T47D (cell line): ENCODE data around the gene MIEF1.
"Not testable (repeated sequence)": the region's sequence is repeated elsewhere in the genome, so short reads cannot be mapped to it uniquely, and the experiment has no call there.

Experiments
- DNase-seq, 2 experiments: peaks; one replicate each; pipeline versions ENCODE4 v3.0.0 to v3.0.0-alpha.2; 2011 to 2012; ENCODE audit warnings: low read depth in 1 of 2, low spot score in 1 of 2
- JUND ChIP-seq: IDR thresholded peaks from 2 replicates; pipeline ENCODE4 v1.6.1; 2012; ENCODE audit warnings: low read depth
- in situ Hi-C: cut with HindIII; loops from 2 replicates; pipeline ENCODE4 v1.10.0; 2016; ENCODE audit warnings: low sequenced_read_pairs, low pct_unique_long_range_greater_than_20kb

The MIEF1 gene

DNA sequence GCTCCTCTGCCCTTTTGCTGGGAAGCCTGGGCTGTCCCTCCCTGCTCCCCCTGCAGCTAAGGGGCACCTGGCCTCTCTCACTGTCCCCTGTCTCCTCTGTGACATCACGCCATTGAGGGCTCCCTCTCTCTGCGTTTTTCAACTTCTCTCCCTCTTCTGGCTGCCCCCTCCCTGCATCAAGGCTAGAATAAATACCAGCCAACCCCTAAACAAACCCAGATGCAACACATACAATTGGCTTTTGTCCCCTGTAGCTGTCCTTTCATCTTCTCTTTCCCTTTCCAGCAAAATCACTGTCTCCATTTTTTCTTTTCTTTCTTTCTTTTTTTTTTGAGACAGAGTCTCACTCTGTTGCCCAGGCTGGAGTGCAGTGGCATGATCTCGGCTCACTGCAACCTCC lies 3.3 kb upstream of the MIEF1 start:
- no peak for DNase-seq
- in situ Hi-C loops: no loop called here
- no peak for TF ChIP-seq JUND

- DNase-seq: no peak
These were observed 2.0 kb upstream of the MIEF1 start for GRCh38 chr22:39500101-39500500.

GRCh38 chr22:39501644-39502108 lies 414 bp upstream of the MIEF1 start:
- no peak for DNase-seq
- in situ Hi-C loops: no loop called here
- TF ChIP-seq JUND: no peak

More at GRCh38 chr22:39500101-39500500, 2.0 kb upstream of the MIEF1 start:
- in situ Hi-C loops: no loop called here
- TF ChIP-seq JUND: no peak

- no peak for DNase-seq
- TF ChIP-seq JUND: no peak
- in situ Hi-C loops: no loop called here
These were observed 809 bp downstream of the MIEF1 start for GRCh38 chr22:39502789-39503409.

DNA sequence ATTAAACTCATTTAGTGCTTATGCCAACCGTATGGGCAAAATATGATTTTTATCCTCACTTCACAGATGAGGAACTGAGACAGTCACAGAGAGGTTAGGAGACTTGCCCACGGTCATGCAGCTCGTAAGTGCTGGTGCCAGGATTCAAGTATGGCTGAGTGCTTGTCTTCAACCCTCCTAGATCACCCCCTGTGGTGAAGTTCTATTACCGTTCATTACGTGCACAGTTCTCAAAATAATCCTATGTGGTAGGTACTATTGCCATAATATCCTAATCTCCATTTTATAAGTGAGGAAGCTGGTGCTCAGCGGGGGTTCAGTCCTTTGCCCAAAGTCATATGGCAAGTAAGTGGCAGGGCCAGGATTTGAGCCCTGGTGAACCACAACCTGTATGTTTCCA lies 1.5 kb downstream of the MIEF1 start:
- no peak for TF ChIP-seq JUND
- no peak for DNase-seq
- in situ Hi-C loops: no loop called here

DNA sequence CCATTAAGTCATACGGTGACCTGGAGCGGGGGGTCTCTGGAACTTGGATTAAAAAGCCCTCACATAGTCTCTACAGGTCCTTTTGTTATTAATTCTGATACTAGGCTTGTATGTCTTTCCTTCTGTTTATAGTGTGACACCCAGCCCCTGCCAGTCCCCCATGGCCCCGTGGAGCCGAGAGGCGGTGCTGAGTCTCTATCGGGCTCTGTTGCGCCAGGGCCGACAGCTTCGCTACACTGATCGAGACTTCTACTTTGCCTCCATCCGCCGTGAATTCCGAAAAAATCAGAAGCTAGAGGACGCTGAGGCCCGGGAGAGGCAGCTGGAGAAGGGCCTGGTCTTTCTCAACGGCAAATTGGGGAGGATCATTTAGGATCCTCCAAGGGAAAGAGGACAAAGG lies 2.0 kb downstream of the MIEF1 start:
- DNase-seq: no peak
- in situ Hi-C loops: no loop called here
- no peak for TF ChIP-seq JUND

DNA sequence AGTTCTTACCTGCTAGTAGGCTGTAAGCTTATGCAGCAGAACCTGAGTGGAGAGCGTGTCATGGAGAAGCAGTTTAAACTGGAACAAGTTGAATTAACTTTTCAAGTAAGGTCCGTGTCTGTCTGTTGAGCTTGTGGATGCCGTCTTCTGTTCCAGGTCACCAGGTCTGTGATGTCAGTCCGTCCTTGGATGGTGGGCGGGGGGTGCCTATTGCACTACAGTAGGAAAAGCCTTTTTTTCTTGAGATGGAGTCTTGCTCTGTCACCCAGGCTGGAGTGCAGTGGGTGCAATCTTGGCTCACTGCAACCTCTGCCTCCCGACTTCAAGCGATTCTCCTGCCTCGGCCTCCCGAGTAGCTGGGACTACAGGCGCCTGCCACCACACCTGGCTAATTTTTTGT lies 4.9 kb downstream of the MIEF1 start:
- DNase-seq, in situ Hi-C loops: not testable (repeated sequence)

DNA sequence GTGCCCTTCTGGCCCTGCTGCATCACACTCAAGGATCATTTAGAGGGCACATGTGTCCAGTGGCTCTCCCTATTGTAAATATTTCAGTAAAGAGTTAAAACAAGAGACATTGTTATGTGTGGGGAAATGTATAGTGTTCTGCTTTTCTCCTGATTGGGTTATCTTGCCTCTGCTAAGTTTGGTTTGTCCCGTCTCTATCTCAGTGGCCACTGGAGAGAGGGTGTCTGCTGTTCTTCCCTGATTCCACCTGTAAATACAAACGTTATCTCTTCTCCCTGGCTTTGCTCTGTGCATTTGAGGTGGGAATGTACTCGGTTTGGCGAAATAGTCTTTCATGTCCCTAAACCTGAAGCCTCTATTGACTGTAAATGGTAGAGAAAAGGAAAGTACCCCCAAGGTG lies 6.3 kb downstream of the MIEF1 start:
- in situ Hi-C loops: no loop called here
- no peak for DNase-seq
- no peak for TF ChIP-seq JUND

DNA sequence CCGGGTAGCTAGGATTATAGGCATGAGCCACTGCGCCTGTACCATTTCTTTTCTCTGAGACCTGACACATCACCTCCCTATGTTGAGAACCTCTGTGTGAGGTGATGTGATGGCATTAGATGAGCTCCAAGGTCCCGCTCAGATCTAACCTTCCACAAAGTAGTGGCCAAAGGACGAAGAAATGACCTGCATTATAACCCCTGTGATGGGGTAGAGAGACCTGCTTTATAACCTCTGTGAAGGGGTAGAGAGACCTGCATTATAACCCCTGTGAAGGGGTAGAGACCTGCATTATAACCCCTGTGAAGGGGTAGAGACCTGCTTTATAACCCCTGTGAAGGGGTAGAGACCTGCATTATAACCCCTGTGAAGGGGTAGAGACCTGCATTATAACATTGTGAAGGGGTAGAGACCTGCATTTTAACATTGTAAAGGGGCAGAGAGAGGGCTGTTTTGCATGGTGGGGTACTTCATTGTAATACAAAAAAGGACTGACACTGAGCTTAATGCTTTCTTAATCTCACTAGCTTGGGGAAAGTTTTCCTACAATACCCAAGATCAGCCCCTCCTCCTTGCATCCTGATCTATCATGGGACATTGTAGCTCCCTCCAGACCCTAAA lies 8.5 kb downstream of the MIEF1 start:
- DNase-seq: no peak
- in situ Hi-C loops: no loop called here
- TF ChIP-seq JUND: no peak

DNA sequence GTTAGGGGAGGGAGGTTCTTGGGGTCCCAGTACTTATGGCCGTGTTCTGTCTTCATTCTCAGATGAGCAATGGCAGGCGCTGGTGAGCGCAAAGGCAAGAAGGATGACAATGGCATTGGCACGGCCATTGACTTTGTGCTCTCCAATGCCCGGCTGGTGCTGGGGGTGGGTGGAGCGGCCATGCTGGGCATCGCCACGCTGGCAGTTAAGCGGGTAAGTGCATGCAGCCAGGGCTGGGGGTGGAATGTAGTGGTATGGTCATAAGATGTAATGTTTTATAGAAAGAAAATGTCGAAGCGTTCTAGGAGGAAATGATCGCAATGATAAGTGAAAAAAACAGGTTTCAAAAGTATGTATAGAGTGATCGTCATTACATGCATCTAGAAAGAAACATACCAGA lies 9.1 kb downstream of the MIEF1 start:
- no peak for DNase-seq
- in situ Hi-C loops: no loop called here
- TF ChIP-seq JUND: no peak

GRCh38 chr22:39512026-39512425 lies 9.9 kb downstream of the MIEF1 start:
- no peak for DNase-seq
- TF ChIP-seq JUND: no peak
- in situ Hi-C loops: no loop called here

- DNase-seq: no peak
- TF ChIP-seq JUND: no peak
- in situ Hi-C loops: no loop called here
These were observed 11.7 kb downstream of the MIEF1 start for GRCh38 chr22:39513791-39514190.

DNA sequence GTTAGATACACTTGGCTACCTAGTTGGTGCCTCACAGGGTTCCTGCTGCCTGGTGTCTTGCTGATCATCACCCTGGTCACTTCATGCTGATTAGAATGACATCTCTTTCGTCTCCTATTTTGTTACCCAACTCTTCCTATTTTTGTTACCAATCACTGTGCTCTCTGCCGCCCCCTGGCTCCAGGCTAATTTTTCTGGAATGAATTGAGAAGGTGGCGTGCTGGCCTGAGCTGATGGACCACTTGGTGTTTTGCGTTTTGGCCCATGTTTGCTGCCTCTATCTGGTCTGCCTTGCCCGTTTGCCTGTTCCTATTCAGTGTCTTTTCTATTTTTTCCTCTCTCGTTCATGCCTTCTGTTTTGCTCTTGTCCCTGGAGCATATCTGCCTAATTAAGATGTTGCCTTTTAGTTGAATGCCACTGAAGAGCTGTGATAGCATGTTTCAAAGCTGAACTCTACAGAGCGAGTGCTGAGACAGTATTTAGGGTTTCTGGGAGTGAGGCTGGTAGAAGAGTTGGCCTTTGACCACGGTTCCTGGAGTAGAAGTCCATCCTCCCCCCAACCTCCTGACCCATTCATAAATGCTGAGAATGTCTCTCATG lies 12.4 kb downstream of the MIEF1 start:
- in situ Hi-C loops: no loop called here
- no peak for TF ChIP-seq JUND
- DNase-seq: no peak
